ENCODE results near the gene PDE4D.

PDE4D gene

DNA sequence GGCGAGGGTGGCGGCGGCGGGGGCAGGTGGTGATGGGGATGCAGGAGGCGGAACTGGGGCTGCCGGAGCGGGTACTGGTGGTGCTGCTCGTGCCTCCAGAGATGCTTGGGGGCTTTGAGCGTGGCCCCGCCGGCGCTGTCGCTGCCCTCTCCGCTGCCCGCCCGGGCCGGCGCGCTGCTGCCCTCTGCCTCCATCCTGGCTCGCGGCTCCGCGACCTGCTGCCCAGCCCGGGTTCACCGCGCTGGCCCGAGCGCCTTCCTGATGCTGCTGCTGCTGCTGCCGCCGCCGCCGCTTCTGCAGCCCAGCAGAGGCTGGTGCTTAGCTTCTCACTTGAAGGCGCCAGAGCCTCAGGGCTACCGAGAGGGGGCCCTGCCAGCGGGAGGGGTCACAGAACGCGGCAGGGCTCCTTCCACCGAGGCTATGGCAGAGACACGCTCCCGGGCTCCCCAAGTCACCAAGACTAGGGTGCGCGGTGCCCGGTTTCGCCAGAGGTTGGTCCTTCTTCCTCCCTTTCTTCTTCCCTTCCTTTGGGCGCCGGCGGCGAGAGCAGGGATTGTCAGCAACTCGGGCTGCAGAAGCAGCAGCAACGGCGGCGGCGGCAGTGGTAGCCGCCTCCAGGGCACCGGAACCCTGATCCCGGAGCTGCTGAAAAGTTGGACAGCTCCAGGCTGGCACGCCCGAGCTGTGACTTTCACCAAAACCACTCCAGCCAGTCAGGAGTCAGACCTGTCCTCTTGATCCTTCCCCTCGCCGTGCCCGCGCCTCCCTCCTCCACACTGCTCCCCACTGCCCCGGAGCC, at the start of gene PDE4D:
TSS of gene PDE4D (minus strand) at position 298 of the 799 bp plus-strand sequence.
- DNase-seq, result no peak

- DNase-seq, result no peak
Measured at GRCh38 chr5:59937633-59938032, 44.1 kb upstream of the PDE4D start.

- DNase-seq, result no peak
Measured at GRCh38 chr5:59923465-59923864, 29.9 kb upstream of the PDE4D start.

DNA sequence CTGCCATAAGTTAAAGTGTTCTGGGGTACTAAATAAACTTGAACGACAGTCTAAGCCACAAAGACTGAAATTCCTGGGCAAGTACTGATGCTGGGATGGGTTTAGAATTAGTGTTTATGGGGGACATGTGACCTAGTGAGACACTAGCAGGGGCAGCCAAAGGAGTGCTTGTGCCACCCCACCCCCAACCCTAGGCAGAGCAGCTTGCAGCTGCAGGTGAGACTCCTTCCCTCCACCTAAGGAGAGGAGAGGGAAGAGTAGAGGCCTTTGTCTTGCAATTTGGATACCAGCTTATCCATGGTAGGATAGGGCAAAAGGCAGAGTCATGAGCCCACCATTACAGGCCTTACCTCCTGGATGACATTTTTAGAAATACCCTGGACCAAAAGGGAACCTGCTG, 28.7 kb upstream of the PDE4D start:
- no peak for DNase-seq

DNA sequence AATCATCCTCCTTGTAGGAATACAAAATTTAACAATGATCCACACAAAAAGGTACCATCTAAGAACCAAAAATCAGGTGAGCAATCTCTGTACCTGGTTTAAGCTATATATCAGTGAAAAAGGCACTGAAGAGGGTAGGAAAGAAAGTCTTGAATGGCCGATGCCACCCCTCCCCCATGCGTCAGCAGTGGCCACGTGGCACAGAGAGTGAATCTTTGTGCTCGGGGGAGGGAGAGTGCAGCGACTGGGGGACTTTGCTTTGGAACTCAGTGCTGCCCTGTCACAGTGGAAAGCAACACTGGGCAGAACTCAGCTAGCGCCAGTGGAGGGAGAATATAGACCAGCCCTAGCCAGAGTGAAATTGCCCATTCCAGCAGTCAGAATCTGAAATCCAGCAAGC, 28.3 kb upstream of the PDE4D start:
- DNase-seq, result no peak

DNA sequence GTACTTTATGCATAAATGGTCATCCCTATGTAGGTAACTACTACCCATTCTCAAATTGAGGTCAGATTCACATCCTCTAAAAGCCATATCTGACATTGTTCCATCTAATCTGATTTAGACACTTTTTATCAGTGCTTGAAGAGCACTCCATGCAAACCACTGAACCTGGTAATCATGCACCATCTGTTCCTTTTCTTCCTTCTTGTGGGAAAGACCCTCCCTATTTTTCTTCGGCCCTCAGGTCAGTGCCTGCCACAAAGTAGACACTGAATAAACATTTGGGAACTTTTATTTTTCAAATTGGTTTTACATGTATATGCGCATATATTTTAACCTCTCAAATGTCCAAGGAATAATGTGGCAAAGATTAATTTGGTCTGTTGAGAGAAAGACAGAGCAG, 26.0 kb upstream of the PDE4D start:
- DNase-seq, result no peak

DNA sequence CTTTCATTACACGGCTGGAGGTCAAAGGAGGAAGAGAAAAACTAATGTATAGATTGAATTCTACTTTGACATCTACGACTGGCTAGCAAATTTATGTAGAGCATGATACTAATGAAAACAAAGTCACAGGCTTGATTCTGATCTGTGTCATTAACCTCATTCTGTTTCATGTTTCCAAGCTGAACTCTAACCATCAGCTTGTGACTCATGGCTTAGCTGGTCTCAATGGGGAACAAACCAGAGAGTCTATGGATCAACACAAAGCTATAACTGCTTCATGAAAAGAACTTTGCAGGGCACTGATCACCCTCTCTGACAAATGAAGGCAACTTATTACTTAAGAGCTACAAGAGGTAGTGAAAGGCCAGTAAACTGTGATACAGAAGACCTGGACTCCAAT, 23.6 kb upstream of the PDE4D start:
- DNase-seq, result no peak

DNA sequence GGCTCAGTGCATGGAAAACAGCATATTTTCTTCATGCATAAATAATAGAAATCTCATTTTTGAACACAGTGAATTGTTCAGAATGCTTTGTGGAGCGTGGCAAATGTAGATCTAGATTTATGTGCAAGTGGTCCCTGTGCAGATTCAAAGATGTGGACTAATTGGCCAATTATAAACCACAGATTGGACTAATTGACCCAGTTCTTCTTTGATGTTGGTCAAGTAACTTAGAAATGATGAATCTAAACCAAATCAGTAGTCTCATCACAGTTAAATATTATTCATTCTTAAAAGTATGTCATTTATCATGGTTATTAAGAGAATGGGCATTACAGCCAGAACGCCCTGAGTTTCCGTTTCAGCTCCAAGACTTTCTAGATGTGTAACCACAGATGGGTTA, 11.7 kb upstream of the PDE4D start:
- DNase-seq, result no peak

- DNase-seq, result no peak
Measured at GRCh38 chr5:59897075-59897474, 3.5 kb upstream of the PDE4D start.

DNA sequence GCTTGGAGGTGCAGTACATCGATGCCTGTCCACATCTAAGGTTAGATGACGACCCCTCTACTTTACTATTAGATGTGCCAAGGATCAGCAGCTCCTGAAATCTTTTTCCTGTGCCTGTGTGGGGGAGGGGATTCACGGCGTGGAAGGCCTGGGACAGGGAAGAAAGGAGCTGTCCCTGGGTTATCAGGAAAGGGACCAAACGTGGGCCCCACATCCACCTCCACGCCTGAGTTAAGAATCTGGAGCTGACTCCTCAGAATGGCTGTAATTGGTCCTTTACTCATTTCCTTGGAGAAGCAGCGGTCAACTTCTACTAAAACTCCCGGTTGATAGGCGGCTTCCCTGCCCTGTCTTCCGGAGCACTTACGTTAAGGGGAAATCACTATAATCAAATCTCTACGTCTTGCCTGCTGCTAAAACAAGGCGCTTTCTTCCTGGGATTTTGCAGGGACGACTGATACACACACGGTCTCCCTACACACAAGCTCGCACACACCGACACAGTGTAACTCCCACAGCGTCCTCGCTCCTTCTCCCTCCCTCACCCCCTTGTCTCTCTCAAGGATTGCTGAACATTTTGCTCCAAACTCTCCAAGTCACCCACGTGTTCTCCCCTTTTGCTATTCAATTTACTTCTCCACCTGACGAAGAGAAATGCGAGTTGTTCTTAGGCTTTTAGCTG, 1.4 kb downstream of the PDE4D start:
- no peak for DNase-seq

GRCh38 chr5:59887274-59887673, 6.3 kb downstream of the PDE4D start:
- no peak for DNase-seq

DNA sequence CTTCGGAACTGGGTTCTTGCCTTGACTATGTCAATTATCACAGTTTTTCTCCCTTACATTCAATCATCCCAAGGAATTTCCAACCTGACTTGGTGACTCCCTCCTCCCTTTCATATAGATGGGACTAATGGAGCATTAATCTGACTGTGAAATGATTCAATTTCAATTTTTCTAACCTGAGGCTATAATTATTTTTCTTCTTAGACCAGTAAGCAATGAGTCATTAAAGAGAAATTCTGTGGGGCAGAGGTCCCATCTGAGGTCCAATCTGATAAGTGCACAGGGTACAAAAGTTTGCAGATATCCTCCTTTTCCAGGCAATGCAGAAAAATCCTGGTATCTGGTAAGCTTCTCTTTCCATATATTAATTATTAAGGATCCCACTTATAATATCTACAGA, 18.9 kb downstream of the PDE4D start:
- no peak for DNase-seq

GRCh38 chr5:59873113-59873512, 20.4 kb downstream of the PDE4D start:
- DNase-seq, result no peak

- DNase-seq, result no peak
Measured at GRCh38 chr5:59866661-59867060, 26.9 kb downstream of the PDE4D start.

DNA sequence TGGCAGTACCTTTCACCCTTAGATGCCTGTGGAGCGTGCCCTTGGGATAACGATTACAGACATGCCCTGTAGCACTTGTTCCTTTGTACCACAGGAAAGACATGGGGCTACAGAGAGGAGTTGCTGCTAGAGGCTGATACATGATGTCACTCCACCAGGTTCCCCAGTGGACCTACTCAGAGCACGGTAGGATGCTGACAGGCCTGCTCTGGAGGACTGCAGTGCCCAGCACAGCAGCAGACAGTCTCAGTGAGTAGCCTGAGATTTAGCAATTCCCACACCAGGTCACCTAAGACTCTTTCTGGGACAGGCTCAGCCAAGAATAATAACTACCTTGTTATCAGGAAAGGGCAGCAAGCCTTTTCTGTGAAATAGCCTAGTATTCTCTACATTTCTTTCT, 28.8 kb downstream of the PDE4D start:
- DNase-seq, result no peak

GRCh38 chr5:59863777-59864176, 29.7 kb downstream of the PDE4D start:
- DNase-seq, result no peak

DNA sequence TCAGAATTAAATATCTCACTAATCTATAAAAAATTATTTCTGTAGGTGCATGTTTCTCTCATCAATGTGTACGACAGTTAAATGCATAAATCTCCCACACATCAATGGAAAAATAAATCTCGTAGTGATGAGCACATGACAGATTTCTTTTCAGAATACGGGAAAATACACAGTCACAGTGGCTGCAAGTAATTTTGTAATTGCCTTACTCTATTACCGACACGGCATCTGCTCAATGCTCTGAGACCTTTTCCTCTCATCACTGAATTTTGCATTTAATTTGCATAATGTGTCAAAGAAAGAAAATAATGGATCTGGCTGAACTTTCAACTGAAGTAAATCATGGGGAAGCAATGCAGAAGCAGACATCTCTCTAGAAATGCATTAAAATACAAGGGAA, 37.2 kb downstream of the PDE4D start:
- no peak for DNase-seq

- no peak for DNase-seq
Measured at GRCh38 chr5:59850766-59851165, 42.8 kb downstream of the PDE4D start.

GRCh38 chr5:59847586-59847985, 45.9 kb downstream of the PDE4D start:
- no peak for DNase-seq

DNA sequence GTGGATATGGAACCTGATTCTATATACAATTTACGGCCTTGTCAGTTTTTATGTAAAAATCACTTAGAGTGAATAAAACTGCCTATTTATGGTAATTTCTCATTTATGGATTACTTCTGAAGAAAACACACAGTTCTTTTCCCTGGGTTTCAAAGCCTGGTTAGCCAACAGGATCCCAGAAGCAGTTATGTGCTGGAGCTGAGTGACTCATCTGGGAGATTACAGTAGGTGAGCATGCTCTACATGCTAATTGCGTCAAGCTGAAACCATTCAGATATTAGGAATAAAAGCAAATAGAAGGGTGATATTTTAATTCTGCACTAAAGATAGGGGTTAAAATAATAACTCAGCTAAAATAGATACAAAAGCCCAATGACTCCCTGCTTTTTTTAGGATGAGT, 47.8 kb downstream of the PDE4D start:
- DNase-seq, result no peak

DNA sequence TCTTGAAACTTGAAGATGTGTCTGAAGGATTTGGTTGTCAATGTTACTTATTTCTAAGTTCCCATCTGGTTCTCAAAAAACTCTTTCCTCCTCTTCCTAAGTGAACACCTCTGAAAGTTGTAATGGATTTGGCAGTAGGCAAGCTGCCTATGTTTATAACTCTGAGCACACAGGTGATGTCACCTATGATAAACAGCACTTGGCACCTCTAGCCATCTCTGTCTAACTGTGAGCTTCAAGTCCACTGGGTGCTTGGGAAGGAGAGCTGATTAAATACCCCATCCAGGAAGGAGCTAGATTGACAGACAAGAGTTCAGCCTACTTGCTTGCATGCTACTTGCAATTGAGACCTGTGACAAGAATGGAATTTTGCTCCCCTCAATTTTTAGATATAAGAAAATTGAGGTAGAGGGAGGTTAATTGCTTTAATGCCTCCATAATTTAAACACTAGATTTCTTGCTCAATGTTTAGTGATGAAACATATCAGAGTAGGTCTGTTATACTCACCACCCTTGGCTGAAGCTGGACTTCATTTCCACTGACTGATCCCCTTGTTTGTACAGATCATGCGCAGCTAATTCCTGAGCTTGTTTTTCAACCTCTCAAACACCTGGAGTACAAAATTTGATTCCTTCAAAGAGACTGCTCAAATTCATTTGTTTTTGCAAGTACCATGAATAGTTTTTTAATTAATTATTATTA, 49.9 kb downstream of the PDE4D start:
- DNase-seq, result no peak

- DNase-seq, result no peak
Measured at GRCh38 chr5:59842999-59843398, 50.5 kb downstream of the PDE4D start.

DNA sequence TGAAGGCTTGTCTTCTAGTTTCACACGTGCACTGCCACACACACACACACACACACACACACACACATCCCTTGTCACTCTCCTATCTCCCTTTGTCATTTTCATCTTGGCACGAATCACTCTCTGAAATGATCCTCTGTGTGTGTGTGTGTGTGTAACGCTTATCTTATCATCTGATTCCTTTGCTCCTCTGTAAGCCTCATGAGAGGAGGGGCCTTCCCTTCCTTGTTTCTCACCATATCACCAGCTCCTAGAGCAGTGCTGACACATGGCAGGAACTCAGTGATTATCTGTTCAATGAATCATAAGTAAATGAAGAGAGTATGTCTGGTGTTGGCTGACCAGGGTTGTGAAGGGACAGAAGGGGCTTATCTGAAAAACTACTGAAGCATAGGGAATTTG, 53.3 kb downstream of the PDE4D start:
- DNase-seq, result no peak

DNA sequence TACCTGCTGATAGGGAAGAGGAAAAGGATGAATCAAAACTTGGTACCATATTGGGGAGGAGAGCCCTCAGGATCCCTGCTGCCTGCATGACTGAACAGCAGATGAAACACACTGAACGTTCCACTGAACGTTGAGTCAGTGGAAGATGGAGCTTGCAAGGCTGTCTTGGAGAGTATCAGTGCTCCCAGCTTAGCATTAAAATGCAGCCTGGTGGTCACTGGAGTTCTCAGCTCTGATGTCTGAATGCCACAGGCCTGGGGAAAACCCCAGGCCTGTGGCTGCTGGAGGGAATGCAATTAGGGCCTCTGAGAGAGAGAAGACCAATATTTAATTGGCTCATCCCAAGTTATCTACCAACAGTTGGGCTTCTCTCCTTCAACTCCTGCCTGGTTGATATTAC, 54.5 kb downstream of the PDE4D start:
- DNase-seq, result no peak
